Activated naive CD4-positive, alpha-beta T cell treated with anti-CD3 and anti-CD28 coated beads for 36 hours (primary cell): Measurements from ENCODE around the gene CAPN8. TPM values are rescaled to one million over a fixed set of nuclear protein-coding genes. Genes with fewer than 3 reads are reported as not detected.

Experiments
- total RNA-seq, 2 experiments: library from RNA; stranded (reverse); gene quantifications; one replicate each; pipeline ENCODE4 v1.2.3, GENCODE V29; 2021

Gene CAPN8
- total RNA-seq, 2 experiments from 2014 or later = not detected

Other genes with a start within 250 kb of the CAPN8 start
- 10 to 100 TPM; 17.0 to 19.5 TPM for gene CAPN2, start 46.8 kb upstream of the CAPN8 start, total RNA-seq
- 10 to 100 TPM; 40.8 to 44.2 TPM for gene TP53BP2, start 180.2 kb upstream of the CAPN8 start, total RNA-seq